Measurements from ENCODE around the gene SAMD11. TPM values are rescaled to one million over a fixed set of nuclear protein-coding genes. Genes with fewer than 3 reads are reported as not detected.

Gene SAMD11
- total and polyA plus RNA-seq, 2 of the 8 experiments (the other 6 are each of a cell fraction or from before 2014, with no cell fraction given): 0.18 to 0.30 TPM

GRCh38 chr1:886760-887159, 37.0 kb upstream of the SAMD11 start:
- FAIRE-seq: no peak
- POLR2A ChIA-PET (ENCODE audit: partially characterized antibody): no interaction called here

More at GRCh38 chr1:886760-887159, 37.0 kb upstream of the SAMD11 start:
- Histone ChIP-seq H3K27ac (ENCODE audit: low read depth, low read length) (no peak overlapping the region), H3K36me3 (ENCODE audit: control insufficient read depth in 2 of 4, insufficient read depth in 4 of 4, low read length in 3 of 4) (no peaks in the 10 kb centered on the region), H3K14ac (ENCODE audit: insufficient read length) (no peak overlapping the region), H3K9me3 (ENCODE audit: insufficient read depth in 2 of 2, low read depth in 1 of 2, low read length in 1 of 2) (no peaks in the 10 kb centered on the region; a peak in 1 of 4 replicates), H3K56ac (replicated peaks; ENCODE audit: insufficient read length, low read depth, low read length) (no peak overlapping the region), H2AK5ac (ENCODE audit: low read depth, low read length) (no peak overlapping the region), H3K27me3 (replicated peaks in 1 of 4; ENCODE audit: control insufficient read depth in 3 of 4, extremely low read depth in 1 of 4, insufficient read depth in 3 of 4, low read length in 3 of 4) (peaks cover 0 to 5% (median 1%) of the 10 kb centered on the region in 4 experiments; a peak in 1 of 7 replicates), H3K4ac (replicated peaks; ENCODE audit: insufficient read length, low read depth, low read length) (no peak overlapping the region), H3K4me2 (ENCODE audit: insufficient read depth in 1 of 2, low read depth in 2 of 2, low read length in 2 of 2) (no peak overlapping the region), H4K8ac (ENCODE audit: extremely low read depth, insufficient read depth, low read length) (no peak overlapping the region), H4K91ac (replicated peaks; ENCODE audit: insufficient read length, low read length) (no peak overlapping the region), H2BK12ac (ENCODE audit: low read depth, low read length) (no peak overlapping the region), H2AFZ (ENCODE audit: low read length) (no peak overlapping the region), H3K9ac (replicated peaks in 1 of 4; ENCODE audit: extremely low read depth in 1 of 4, low read depth in 3 of 4, low read length in 3 of 4) (no peak overlapping the region), H2BK20ac (ENCODE audit: low read length) (no peak overlapping the region), H3K79me1 (ENCODE audit: low read depth, low read length) (no peaks in the 10 kb centered on the region), H3K18ac (ENCODE audit: extremely low read depth, low read length) (no peak overlapping the region), H3K79me2 (ENCODE audit: control insufficient read depth in 1 of 2, insufficient read depth in 2 of 2, low read length in 2 of 2) (no peaks in the 10 kb centered on the region), H4K20me1 (replicated peaks in 1 of 2; ENCODE audit: control insufficient read depth in 1 of 2, insufficient read depth in 2 of 2, low read length in 2 of 2) (no peaks in the 10 kb centered on the region), H3K4me3 (ENCODE audit: extremely low read depth in 1 of 4, insufficient read depth in 2 of 4, low read depth in 3 of 4, low read length in 4 of 4) (no peak overlapping the region), H3K4me1 (replicated peaks in 1 of 4; ENCODE audit: control insufficient read depth in 3 of 4, insufficient read depth in 4 of 4, low read length in 3 of 4) (no peaks in the 10 kb centered on the region), H3K23me2 (ENCODE audit: low read depth, low read length) (no peaks in the 10 kb centered on the region), H2BK5ac (ENCODE audit: low read depth, low read length) (no peak overlapping the region), H4K5ac (ENCODE audit: insufficient read length, low read depth, low read length) (no peak overlapping the region), H2BK15ac (ENCODE audit: low read length) (no peak overlapping the region), H2BK120ac (replicated peaks; ENCODE audit: low read depth, low read length) (no peak overlapping the region), H3K23ac (ENCODE audit: insufficient read length) (no peak overlapping the region)
- DNase-seq (ENCODE audit: low read depth in 1 of 2, low spot score in 2 of 2): no peak
- CTCF ChIA-PET (ENCODE audit: partially characterized antibody): no interaction called here
- WGBS, 2 experiments (ENCODE audit: extremely low coverage in 1 of 2, insufficient coverage in 1 of 2, insufficient read length in 1 of 2, insufficient replicate concordance in 2 of 2, low coverage in 1 of 2, low lambda C conversion rate in 2 of 2, missing lambda C conversion rate in 1 of 2): 93% methylated on average over 11 of the region's 11 CpGs; no CpG with 5 or more reads in 1 of the 2 experiments
- no peak for TF ChIP-seq BACH1 (IDR thresholded peaks at IDR 0.05; ENCODE audit: low read length)
- TF ChIP-seq RAD21 (IDR thresholded peaks at IDR 0.05 in 1 of 2, conservative IDR thresholded peaks at IDR 0.05 in 1 of 2; ENCODE audit: low read depth in 2 of 2, low read length in 2 of 2): no peak
- no peak for TF ChIP-seq MAX (IDR thresholded peaks at IDR 0.05)
- no peak for TF ChIP-seq POLR2A (IDR thresholded peaks at IDR 0.05; ENCODE audit: control extremely low read depth in 1 of 2, low read depth in 2 of 2, low read length in 2 of 2)
- no peak for TF ChIP-seq KDM1A (IDR thresholded peaks at IDR 0.05; ENCODE audit: borderline replicate concordance, low read length)
- no peak for TF ChIP-seq NANOG (IDR thresholded peaks at IDR 0.05; ENCODE audit: insufficient read depth, low read depth, low read length, poor library complexity, severe bottlenecking)
- no peak for TF ChIP-seq CEBPB (IDR thresholded peaks at IDR 0.05; ENCODE audit: low read depth, low read length)
